IMR-90 (cell line): ENCODE measurements around the gene C1R. TPM values are rescaled to one million over a fixed set of nuclear protein-coding genes. Genes with fewer than 3 reads are reported as not detected.

Experiments used
- ATAC-seq: fragments of 200-7000 bp; cut with Tn5 transposase; 2 replicates; pipeline ENCODE4 v1.9.1; 2020; ENCODE audit warnings: low read depth, mild to moderate bottlenecking, moderate library complexity
- BruUV-seq: library from RNA; stranded (reverse); fragments of 400-500 nt; replicated peaks from 2 replicates; lab custom pipeline; 2021; lab: Mats Ljungman, UMichigan
- CTCF ChIA-PET: fragments of 300-600 bp; formaldehyde crosslinking; extraction: SDS; loops from one replicate; lab custom pipeline; 2021; ENCODE audit warnings: antibody characterized with exemption; lab: Yijun Ruan, JAX
- POLR2A ChIA-PET: fragments of 300-600 bp; sonication (Branson Sonifier 250); formaldehyde crosslinking; loops from one replicate; lab custom pipeline; 2022; ENCODE audit warnings: antibody characterized with exemption; ENCODE audit not compliant: unreplicated experiment; lab: Charles Lee
- DNase-seq: peaks from one replicate; pipeline ENCODE4 v3.0.0; 2013
- H2AFZ ChIP-seq: replicated peaks from 2 replicates; pipeline ENCODE3; 2013; ENCODE audit warnings: low read length, mild to moderate bottlenecking; ENCODE audit not compliant: poor library complexity
- H2AK5ac ChIP-seq: 2 replicates; pipeline ENCODE4 v1.6.1; 2013; ENCODE audit warnings: low read depth, low read length, inconsistent platforms
- H2AK9ac ChIP-seq: replicated peaks from 2 replicates; pipeline ENCODE3; 2013; ENCODE audit warnings: mild to moderate bottlenecking, low read depth, low read length, moderate library complexity; ENCODE audit not compliant: poor library complexity
- H2BK120ac ChIP-seq: 2 replicates; pipeline ENCODE4 v1.6.1; 2013; ENCODE audit warnings: low read depth, low read length, inconsistent platforms
- H2BK15ac ChIP-seq: 3 replicates; pipeline ENCODE4 v1.6.1; 2013; ENCODE audit warnings: low read depth, low read length, inconsistent platforms
- H2BK20ac ChIP-seq: 2 replicates; pipeline ENCODE4 v1.6.1; 2013; ENCODE audit warnings: low read depth, mild to moderate bottlenecking, inconsistent platforms, low read length, moderate library complexity
- H2BK5ac ChIP-seq: 2 replicates; pipeline ENCODE4 v1.6.1; 2013; ENCODE audit warnings: mild to moderate bottlenecking, low read depth, low read length, inconsistent platforms; ENCODE audit not compliant: poor library complexity, severe bottlenecking
- H3K14ac ChIP-seq: replicated peaks from 2 replicates; pipeline ENCODE4 v1.6.1; 2013; ENCODE audit warnings: low read depth, low read length, inconsistent platforms
- H3K18ac ChIP-seq: 2 replicates; pipeline ENCODE4 v1.6.1; 2013; ENCODE audit warnings: low read depth, low read length, control low read depth
- H3K23ac ChIP-seq: 2 replicates; pipeline ENCODE4 v1.6.1; 2013; ENCODE audit warnings: low read depth, low read length, inconsistent platforms
- H3K27ac ChIP-seq: 2 replicates; pipeline ENCODE4 v1.5.1; 2013; ENCODE audit warnings: mild to moderate bottlenecking, control low read depth, low read length; ENCODE audit not compliant: insufficient read depth
- H3K27me3 ChIP-seq: 2 replicates; pipeline ENCODE4 v1.6.1; 2013; ENCODE audit warnings: low read length; ENCODE audit not compliant: control insufficient read depth, insufficient read depth
- H3K36me3 ChIP-seq: 2 replicates; pipeline ENCODE4 v1.6.1; 2013; ENCODE audit warnings: low read length, mixed read lengths; ENCODE audit not compliant: control insufficient read depth, insufficient read depth
- H3K4ac ChIP-seq: 2 replicates; pipeline ENCODE4 v1.6.1; 2013; ENCODE audit warnings: low read depth, low read length, inconsistent platforms
- H3K4me1 ChIP-seq: 2 replicates; pipeline ENCODE4 v1.6.1; 2013; ENCODE audit warnings: low read length, mixed read lengths; ENCODE audit not compliant: control insufficient read depth, insufficient read depth
- H3K4me2 ChIP-seq: 2 replicates; pipeline ENCODE4 v1.6.1; 2013; ENCODE audit warnings: low read depth, mild to moderate bottlenecking, control low read depth, low read length, moderate library complexity
- H3K4me3 ChIP-seq: 2 replicates; pipeline ENCODE4 v1.5.1; 2013; ENCODE audit warnings: low read depth, mild to moderate bottlenecking, control low read depth, low read length, moderate library complexity; ENCODE audit not compliant: insufficient read depth
- H3K56ac ChIP-seq: 2 replicates; pipeline ENCODE4 v1.6.1; 2013; ENCODE audit warnings: low read length, inconsistent platforms; ENCODE audit not compliant: insufficient read depth; ENCODE audit errors: extremely low read depth
- H3K79me1 ChIP-seq, 2 experiments: 2 replicates each; pipeline ENCODE4 v1.6.1; 2013; ENCODE audit warnings: low read length in 2 of 2, inconsistent platforms in 1 of 2, low read depth in 1 of 2
- H3K9ac ChIP-seq: 2 replicates; pipeline ENCODE4 v1.6.1; 2013; ENCODE audit warnings: low read depth, low read length, control low read depth
- H3K9me1 ChIP-seq: 2 replicates; pipeline ENCODE4 v1.6.1; 2013; ENCODE audit warnings: low read length, inconsistent platforms; ENCODE audit not compliant: insufficient read depth
- H3K9me3 ChIP-seq: 2 replicates; pipeline ENCODE4 v1.6.1; 2013; ENCODE audit warnings: low read length; ENCODE audit not compliant: control insufficient read depth, insufficient read depth
- H4K20me1 ChIP-seq: 2 replicates; pipeline ENCODE4 v1.6.1; 2013; ENCODE audit warnings: low read length, inconsistent platforms; ENCODE audit not compliant: insufficient read depth
- H4K5ac ChIP-seq: 2 replicates; pipeline ENCODE4 v1.6.1; 2013; ENCODE audit warnings: mild to moderate bottlenecking, low read depth, low read length, control low read depth
- H4K8ac ChIP-seq, 2 experiments: 2 replicates each; pipeline ENCODE4 v1.6.1; 2013; ENCODE audit warnings: low read depth in 2 of 2, low read length in 2 of 2, control low read depth in 1 of 2, inconsistent platforms in 1 of 2
- H4K91ac ChIP-seq: 2 replicates; pipeline ENCODE4 v1.6.1; 2013; ENCODE audit warnings: low read depth, low read length, inconsistent platforms; ENCODE audit not compliant: insufficient read depth
- CEBPB ChIP-seq: IDR thresholded peaks from 2 replicates; pipeline ENCODE4 v1.6.1; 2012; ENCODE audit warnings: low read depth, low read length, improper control_type of control experiment
- CHD1 ChIP-seq: IDR thresholded peaks from 2 replicates; pipeline ENCODE4 v1.6.1; 2012; ENCODE audit warnings: low read depth, low read length, improper control_type of control experiment
- FOS ChIP-seq: fragments of 150-350 bp; IDR thresholded peaks from 2 replicates; pipeline ENCODE4 v1.6.1; 2016; ENCODE audit warnings: low read depth, low read length
- MAZ ChIP-seq: IDR thresholded peaks from 2 replicates; pipeline ENCODE4 v1.6.1; 2012; ENCODE audit warnings: low read depth, mild to moderate bottlenecking, low read length, improper control_type of control experiment, moderate library complexity, borderline replicate concordance
- MXI1 ChIP-seq: IDR thresholded peaks from 2 replicates; pipeline ENCODE4 v1.6.1; 2012; ENCODE audit warnings: low read depth, mild to moderate bottlenecking, low read length, moderate library complexity, borderline replicate concordance
- POLR2A ChIP-seq: IDR thresholded peaks from 2 replicates; pipeline ENCODE4 v1.6.1; 2012; ENCODE audit warnings: mild to moderate bottlenecking, low read depth, low read length
- RCOR1 ChIP-seq: IDR thresholded peaks from 2 replicates; pipeline ENCODE4 v1.6.1; 2012; ENCODE audit warnings: mild to moderate bottlenecking, low read length, improper control_type of control experiment; ENCODE audit not compliant: insufficient replicate concordance
- WGBS, 2 experiments: methylation state at CpG; one replicate each; pipeline versions ENCODE4 v1.1.5 to v1.1.7; 2013; ENCODE audit warnings: missing lambda C conversion rate in 2 of 2; ENCODE audit not compliant: insufficient read length in 1 of 2; ENCODE audit errors: extremely low coverage in 2 of 2; 5-methylcytosine and 5-hydroxymethylcytosine counted together
- dilution Hi-C: fragments of 300-500 bp; cut with HindIII; formaldehyde crosslinking; loops from one replicate; pipeline ENCODE4 v1.14.3; 2018; ENCODE audit warnings: low sequenced_read_pairs; ENCODE audit not compliant: unreplicated experiment
- in situ Hi-C: fragments of 300-500 bp; cut with MboI; formaldehyde crosslinking; loops from 3 replicates; pipeline ENCODE4 v1.14.3; 2019; ENCODE audit warnings: low sequenced_read_pairs, inconsistent platforms, mixed read lengths
- intact Hi-C: fragments of 100-400 bp; cut with micrococcal nuclease; formaldehyde crosslinking; loops from 2 replicates; pipeline ENCODE4 v1.10.0; 2022
- polyA plus RNA-seq, 3 experiments: library from polyadenylated mRNA; depleted of rRNA; stranded (reverse); fragments of >200 nt; gene quantifications; 2 replicates each; pipeline ENCODE4 v1.2.3, GENCODE V29; 2012; ENCODE audit warnings: low replicate concordance in 1 of 3
- total RNA-seq: library from RNA; depleted of rRNA; stranded (reverse); fragments of >200 nt; gene quantifications from 2 replicates; pipeline ENCODE4 v1.2.3, GENCODE V29; 2012
- TF ChIP-seq, protein P1 (sequence below): fragments of 150-350 bp; IDR thresholded peaks from 2 replicates; pipeline ENCODE4 v1.6.1; 2016; ENCODE audit warnings: low read depth, mild to moderate bottlenecking, low read length, moderate library complexity, borderline replicate concordance

The C1R gene
- total and polyA plus RNA-seq, 2 of the 4 experiments (the other 2 are of a cell fraction), result 38.4 to 165 TPM

DNA sequence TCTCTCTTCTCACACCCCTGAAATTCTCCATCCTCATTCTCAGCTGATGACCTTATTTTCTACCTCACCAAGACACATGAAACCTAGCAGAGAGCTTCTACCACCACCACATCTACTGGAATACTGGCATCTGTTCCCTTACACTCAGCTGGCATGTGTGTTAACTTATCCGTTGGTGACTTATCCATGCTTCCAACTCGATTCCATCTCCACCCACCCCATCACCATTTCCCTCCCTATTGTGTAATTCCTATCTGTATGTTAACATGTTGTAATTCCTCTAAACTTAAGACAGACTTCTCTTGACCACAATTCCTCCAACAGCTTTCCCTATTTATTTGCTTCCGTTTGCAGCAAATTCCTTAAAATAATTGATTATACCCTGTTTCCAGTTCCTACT is 16.3 kb downstream of the C1R start:
- Histone ChIP-seq H4K20me1 (peaks cover 4% of the 10 kb centered on the region; the same call in 1 of the 2 replicates), H4K8ac (peak overlapping the region in 1 of 2 experiments; percentile 20; a peak in 1 of 4 replicates), H3K36me3 (peaks cover 7% of the 10 kb centered on the region), H3K27ac (peak overlapping the region; percentile 87; the same call in 1 of the 2 replicates), H4K91ac (peak overlapping the region; percentile 61; the same call in 1 of the 2 replicates), H2BK15ac (peak overlapping the region; percentile 0; the same call in 1 of the 3 replicates), H3K9me1 (peaks cover 17% of the 10 kb centered on the region), H3K18ac (peak overlapping the region; percentile 72), H2AFZ (no peak overlapping the region), H3K79me1 (no peaks in the 10 kb centered on the region), H3K4me3 (no peak overlapping the region), H4K5ac (no peak overlapping the region), H2BK5ac (peak overlapping the region; percentile 77), H2BK120ac (peak overlapping the region; percentile 72), H3K56ac (no peak overlapping the region), H2AK5ac (peak overlapping the region; percentile 76; the same call in 1 of the 2 replicates), H3K27me3 (no peaks in the 10 kb centered on the region), H3K9me3 (no peaks in the 10 kb centered on the region), H3K14ac (peak overlapping the region; percentile 80), H3K9ac (no peak overlapping the region), H3K4me2 (peak overlapping the region; percentile 51; the same call in 1 of the 2 replicates), H2BK20ac (0 out of 2 replicates have a peak overlapping the region, but pooled peaks have one; percentile 78), H3K23ac (no peak overlapping the region), H3K4me1 (peaks cover 17% of the 10 kb centered on the region), H3K4ac (peak overlapping the region; percentile 77; the same call in 1 of the 2 replicates), H2AK9ac (no peak overlapping the region)
- in situ Hi-C loops (no loop called here), dilution Hi-C loops (no loop called here), intact Hi-C loops (no loop called here)
- DNase-seq (peak; percentile 82), ATAC-seq (peak; percentile 37)
- WGBS, 2 experiments, result no CpG with 5 or more reads among the region's 3 CpGs
- ChIA-PET CTCF (interaction anchor here (1.2 kb wide), 1 partner anchor 18 kb away, joined by 3 read pairs; no protein-coding TSS in a partner anchor), POLR2A (no interaction called here)
- BruUV-seq, result no TSS peak
- TF ChIP-seq, protein P1, sequence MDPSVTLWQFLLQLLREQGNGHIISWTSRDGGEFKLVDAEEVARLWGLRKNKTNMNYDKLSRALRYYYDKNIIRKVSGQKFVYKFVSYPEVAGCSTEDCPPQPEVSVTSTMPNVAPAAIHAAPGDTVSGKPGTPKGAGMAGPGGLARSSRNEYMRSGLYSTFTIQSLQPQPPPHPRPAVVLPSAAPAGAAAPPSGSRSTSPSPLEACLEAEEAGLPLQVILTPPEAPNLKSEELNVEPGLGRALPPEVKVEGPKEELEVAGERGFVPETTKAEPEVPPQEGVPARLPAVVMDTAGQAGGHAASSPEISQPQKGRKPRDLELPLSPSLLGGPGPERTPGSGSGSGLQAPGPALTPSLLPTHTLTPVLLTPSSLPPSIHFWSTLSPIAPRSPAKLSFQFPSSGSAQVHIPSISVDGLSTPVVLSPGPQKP, result no peak
- TF ChIP-seq CHD1 (no peak), CEBPB (peak; percentile 95), RCOR1 (peak; percentile 68), POLR2A (no peak), MAZ (peak; percentile 31; the same call in 1 of the 2 replicates), MXI1 (no peak), FOS (peak; percentile 5; the same call in 1 of the 2 replicates)
